ENCODE results near the gene ALK. TPM values are rescaled to one million over a fixed set of nuclear protein-coding genes. Genes with fewer than 3 reads are reported as not detected.

The ALK gene
- polyA plus RNA-seq, 1 experiment: not detected

GRCh38 chr2:29223257-29223656 lies 698.1 kb downstream of the ALK start:
- CTCF ChIA-PET: interaction anchor here (1.0 kb wide), 1 partner anchor 16 kb away, joined by 3 read pairs; no protein-coding TSS in a partner anchor

DNA sequence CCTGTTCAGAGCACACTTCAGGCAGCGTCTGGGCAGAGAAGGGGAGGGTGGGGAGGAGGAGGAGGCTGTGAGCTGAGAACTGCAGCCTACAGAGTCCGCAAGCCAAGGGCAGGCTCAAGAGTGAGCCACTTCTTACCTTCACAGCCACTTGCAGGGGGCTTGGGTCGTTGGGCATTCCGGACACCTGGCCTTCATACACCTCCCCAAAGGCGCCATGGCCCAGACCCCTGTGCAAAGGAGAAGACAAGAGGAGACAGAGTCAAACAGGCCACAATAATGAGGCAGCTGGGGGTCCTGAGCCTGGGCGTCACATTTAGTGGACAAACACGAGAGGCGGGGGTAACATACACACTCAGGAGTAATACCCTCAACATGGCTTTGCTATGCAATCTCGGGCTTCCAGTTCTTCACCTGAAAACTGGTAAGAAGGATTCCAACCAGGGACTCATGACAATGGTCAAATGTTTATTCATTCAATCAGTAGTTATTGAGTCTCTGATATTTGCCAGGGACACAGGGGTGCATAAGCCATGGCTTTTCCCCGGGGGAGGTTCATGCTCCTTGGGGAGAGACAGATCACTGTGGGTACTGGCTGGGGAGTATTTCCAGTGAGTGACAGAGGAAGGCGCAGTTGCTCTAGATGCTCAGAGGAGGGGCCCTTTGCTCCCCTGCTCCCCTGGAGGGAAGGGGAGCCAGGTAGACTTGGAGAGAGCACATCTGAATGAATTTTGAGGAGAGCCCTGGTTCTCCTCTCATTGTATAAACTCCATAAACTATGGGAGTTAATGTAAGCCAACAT lies 698.8 kb downstream of the ALK start:
- ChIA-PET CTCF (interaction anchor here (1.0 kb wide), 1 partner anchor 16 kb away, joined by 3 read pairs; no protein-coding TSS in a partner anchor), POLR2A (interaction anchor here (0.6 kb wide), 1 partner anchor 921 kb away, joined by 4 read pairs; no protein-coding TSS in a partner anchor)
- peaks cover 22% of the 10 kb centered on the region for H3K27me3 ChIP-seq (ENCODE audit: control insufficient read depth, insufficient read depth, low read length)

More at GRCh38 chr2:29223257-29223656, 698.1 kb downstream of the ALK start:
- DNase-seq (ENCODE audit: low read depth, low spot score): no peak
- H3K4me3 ChIP-seq (ENCODE audit: low read depth, low read length): no peak overlapping the region
- no peak overlapping the region for H3K27ac ChIP-seq (ENCODE audit: low read depth, low read length)
- no peaks in the 10 kb centered on the region for H3K9me3 ChIP-seq (ENCODE audit: control insufficient read depth, insufficient read depth, low read length)
- peaks cover 25% of the 10 kb centered on the region for H3K27me3 ChIP-seq (ENCODE audit: control insufficient read depth, insufficient read depth, low read length)
- POLR2A ChIA-PET: interaction anchor here (0.6 to 0.9 kb wide), 2 partner anchors 29 to 920 kb away, joined by 4 to 6 read pairs; no protein-coding TSS in a partner anchor
- no peak for TF ChIP-seq CTCF (IDR thresholded peaks at IDR 0.05; ENCODE audit: low read depth, low read length)

GRCh38 chr2:29220506-29221270 lies 700.7 kb downstream of the ALK start:
- no peak for DNase-seq (ENCODE audit: low read depth, low spot score)
- CTCF ChIA-PET: interaction anchor here (0.7 kb wide), 1 partner anchor 66 kb away, joined by 4 read pairs; no protein-coding TSS in a partner anchor
- no peaks in the 10 kb centered on the region for H3K9me3 ChIP-seq (ENCODE audit: control insufficient read depth, insufficient read depth, low read length)
- TF ChIP-seq CTCF (IDR thresholded peaks at IDR 0.05; ENCODE audit: low read depth, low read length): no peak
- POLR2A ChIA-PET: no interaction called here
- peaks cover 18% of the 10 kb centered on the region for H3K27me3 ChIP-seq (ENCODE audit: control insufficient read depth, insufficient read depth, low read length)
- H3K27ac ChIP-seq (ENCODE audit: low read depth, low read length): no peak overlapping the region
- no peak overlapping the region for H3K4me3 ChIP-seq (ENCODE audit: low read depth, low read length)

More for the DNA sequence above, 698.8 kb downstream of the ALK start:
- Histone ChIP-seq H3K27ac (ENCODE audit: low read depth, low read length) (no peak overlapping the region), H3K9me3 (ENCODE audit: control insufficient read depth, insufficient read depth, low read length) (no peaks in the 10 kb centered on the region), H3K4me3 (ENCODE audit: low read depth, low read length) (no peak overlapping the region)
- no peak for TF ChIP-seq CTCF (IDR thresholded peaks at IDR 0.05; ENCODE audit: low read depth, low read length)
- DNase-seq (ENCODE audit: low read depth, low spot score): no peak

DNA sequence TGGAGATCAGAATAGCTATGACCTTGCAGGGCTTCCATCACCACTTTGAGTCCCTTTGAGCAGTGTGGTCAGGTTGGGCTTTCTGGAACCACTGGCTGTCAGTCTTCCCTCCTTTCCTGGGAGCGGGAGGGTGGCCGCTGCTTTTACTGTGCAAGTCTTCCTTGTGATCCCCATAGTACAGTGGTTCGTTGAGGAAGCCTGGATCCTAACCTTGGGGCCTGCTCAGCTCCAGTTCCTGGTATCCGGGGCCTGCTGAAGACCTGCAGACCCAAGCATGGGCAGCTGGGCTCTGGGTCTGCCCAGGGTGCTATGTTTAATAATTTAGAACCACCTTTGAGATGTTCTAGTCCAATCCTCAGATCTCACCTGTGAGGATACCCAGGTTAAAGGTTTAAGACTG lies 702.0 kb downstream of the ALK start:
- POLR2A ChIA-PET: no interaction called here
- DNase-seq (ENCODE audit: low read depth, low spot score): no peak
- Histone ChIP-seq H3K27ac (ENCODE audit: low read depth, low read length) (no peak overlapping the region), H3K9me3 (ENCODE audit: control insufficient read depth, insufficient read depth, low read length) (no peaks in the 10 kb centered on the region), H3K4me3 (ENCODE audit: low read depth, low read length) (no peak overlapping the region), H3K27me3 (ENCODE audit: control insufficient read depth, insufficient read depth, low read length) (peaks cover 15% of the 10 kb centered on the region)
- TF ChIP-seq CTCF (IDR thresholded peaks at IDR 0.05; ENCODE audit: low read depth, low read length): no peak
- CTCF ChIA-PET: no interaction called here
